Bronchial epithelial cell (primary cell): ENCODE results near the gene COL6A5. TPM values are rescaled to one million over a fixed set of nuclear protein-coding genes. Genes with fewer than 3 reads are reported as not detected.

Experiments
- DNase-seq: peaks from one replicate; pipeline ENCODE4 v3.0.0-alpha.2; 2010; ENCODE audit warnings: low read depth
- FAIRE-seq: peaks from 2 replicates; lab custom pipeline; 2011; peaks lifted over from hg19 to GRCh38; lab: Jason Lieb, UNC
- H3K27me3 ChIP-seq: 2 replicates; pipeline ENCODE4 v1.5.1; 2011; ENCODE audit warnings: low read length; ENCODE audit not compliant: control insufficient read depth, insufficient read depth
- H3K36me3 ChIP-seq: 2 replicates; pipeline ENCODE4 v1.5.1; 2011; ENCODE audit warnings: low read length; ENCODE audit not compliant: control insufficient read depth, insufficient read depth
- H3K4me3 ChIP-seq: 2 replicates; pipeline ENCODE4 v1.5.1; 2011; ENCODE audit warnings: mild to moderate bottlenecking, low read depth, low read length, control low read depth
- CTCF ChIP-seq: IDR thresholded peaks from 2 replicates; pipeline ENCODE4 v1.5.1; 2011; ENCODE audit warnings: mild to moderate bottlenecking, moderate library complexity, low read length, control low read depth, inconsistent platforms; ENCODE audit not compliant: insufficient read depth, severe bottlenecking
- total RNA-seq: library from RNA; depleted of rRNA; stranded (reverse); fragments of >200 nt; gene quantifications from 2 replicates; pipeline ENCODE4 v1.2.1, GENCODE V29; 2014

Gene COL6A5
- total RNA-seq, 1 donor from 2014 or later = not detected

- TF ChIP-seq CTCF = no peak
- H3K27me3 ChIP-seq = no peaks in the 10 kb centered on the region
- DNase-seq (no peak), FAIRE-seq (no peak)
- H3K4me3 ChIP-seq = no peak overlapping the region
- H3K36me3 ChIP-seq = no peaks in the 10 kb centered on the region
These were observed 144.8 kb downstream of the COL6A5 start for GRCh38 chr3:130490241-130490640.

- TF ChIP-seq CTCF = no peak
- FAIRE-seq (no peak), DNase-seq (no peak)
These were observed 146.0 kb downstream of the COL6A5 start for GRCh38 chr3:130491431-130491830.

GRCh38 chr3:130504701-130505100, 159.2 kb downstream of the COL6A5 start:
- no peak overlapping the region for H3K4me3 ChIP-seq
- no peaks in the 10 kb centered on the region for H3K27me3 ChIP-seq
- DNase-seq (no peak), FAIRE-seq (no peak)
- TF ChIP-seq CTCF = no peak
- H3K36me3 ChIP-seq = no peaks in the 10 kb centered on the region

More at GRCh38 chr3:130491431-130491830, 146.0 kb downstream of the COL6A5 start:
- Histone ChIP-seq H3K27me3 (no peaks in the 10 kb centered on the region), H3K4me3 (no peak overlapping the region), H3K36me3 (no peaks in the 10 kb centered on the region)

GRCh38 chr3:130506031-130506430, 160.6 kb downstream of the COL6A5 start:
- no peaks in the 10 kb centered on the region for H3K27me3 ChIP-seq
- TF ChIP-seq CTCF = no peak

GRCh38 chr3:130507746-130508145, 162.3 kb downstream of the COL6A5 start:
- DNase-seq (no peak), FAIRE-seq (no peak)
- Histone ChIP-seq H3K36me3 (no peaks in the 10 kb centered on the region), H3K4me3 (no peak overlapping the region), H3K27me3 (no peaks in the 10 kb centered on the region)
- no peak for TF ChIP-seq CTCF

More at GRCh38 chr3:130506031-130506430, 160.6 kb downstream of the COL6A5 start:
- FAIRE-seq = no peak
- H3K36me3 ChIP-seq = no peaks in the 10 kb centered on the region
- DNase-seq = no peak
- no peak overlapping the region for H3K4me3 ChIP-seq

- no peak for DNase-seq
- no peak for FAIRE-seq
- H3K36me3 ChIP-seq = no peaks in the 10 kb centered on the region
- TF ChIP-seq CTCF = no peak
- no peaks in the 10 kb centered on the region for H3K27me3 ChIP-seq
- H3K4me3 ChIP-seq = no peak overlapping the region
These were observed 163.5 kb downstream of the COL6A5 start for GRCh38 chr3:130509008-130509407.
